OCI-LY3 (cell line): ENCODE data around the gene CDKN1C.

Experiments
- H2AFZ ChIP-seq: fragments of 200-600, 300-600 bp; shearing (Covaris generic); 2 replicates; pipeline ENCODE4 v1.6.0; 2014; ENCODE audit warnings: antibody characterized with exemption, low read depth, low read length
- H3K27ac ChIP-seq: fragments of 200-600, 300-600 bp; sonication (generic); 2 replicates; pipeline ENCODE4 v1.5.1; 2014; ENCODE audit warnings: mild to moderate bottlenecking, low read length, moderate library complexity, mixed read lengths
- H3K27me3 ChIP-seq: fragments of 200-600, 300-600 bp; sonication (generic); 2 replicates; pipeline ENCODE4 v1.6.1; 2014; ENCODE audit warnings: low read depth, low read length, mixed read lengths
- H3K36me3 ChIP-seq: fragments of 200-600, 300-600 bp; sonication (generic); replicated peaks from 2 replicates; pipeline ENCODE3; 2014; ENCODE audit warnings: low read depth, low read length, mixed read lengths
- H3K4me1 ChIP-seq: fragments of 300-600, 200-600 bp; sonication (generic); 2 replicates; pipeline ENCODE4 v1.6.1; 2014; ENCODE audit warnings: low read length, mixed read lengths
- H3K4me2 ChIP-seq: fragments of 200-600, 300-600 bp; sonication (generic); 2 replicates; pipeline ENCODE4 v1.6.1; 2014; ENCODE audit warnings: low read length, mixed read lengths
- H3K4me3 ChIP-seq: fragments of 300-600, 200-600 bp; sonication (generic); 2 replicates; pipeline ENCODE4 v1.5.1; 2014; ENCODE audit warnings: antibody characterized with exemption, mild to moderate bottlenecking, low read length, moderate library complexity
- H3K79me2 ChIP-seq: fragments of 300-600, 200-600 bp; shearing (Covaris generic); 2 replicates; pipeline ENCODE4 v1.6.1; 2014; ENCODE audit warnings: mild to moderate bottlenecking, low read length, mixed read lengths
- H3K9ac ChIP-seq: fragments of 300-600, 200-600 bp; shearing (Covaris generic); 2 replicates; pipeline ENCODE4 v1.6.0; 2014; ENCODE audit warnings: mild to moderate bottlenecking, low read length, moderate library complexity
- H3K9me3 ChIP-seq: fragments of 200-600, 300-600 bp; shearing (Covaris generic); 2 replicates; pipeline ENCODE4 v1.6.1; 2014; ENCODE audit warnings: low read length, mixed read lengths; ENCODE audit not compliant: insufficient read depth
- H4K20me1 ChIP-seq: fragments of 200-600, 300-600 bp; sonication (generic); 2 replicates; pipeline ENCODE4 v1.6.1; 2016; ENCODE audit warnings: low read length, mixed read lengths; ENCODE audit not compliant: insufficient read depth
- EZH2phosphoT487 ChIP-seq: fragments of 200-600 bp; shearing (Covaris generic); IDR thresholded peaks from 2 replicates; pipeline ENCODE4 v1.6.1; 2018; ENCODE audit warnings: antibody characterized with exemption, mixed run types, low read depth
- TF ChIP-seq, protein P1 (sequence below): fragments of 200-600, 300-600 bp; sonication (generic); IDR thresholded peaks from 2 replicates; pipeline ENCODE4 v1.5.1; 2014; ENCODE audit warnings: antibody characterized with exemption, low read length, low read depth

CDKN1C gene

DNA sequence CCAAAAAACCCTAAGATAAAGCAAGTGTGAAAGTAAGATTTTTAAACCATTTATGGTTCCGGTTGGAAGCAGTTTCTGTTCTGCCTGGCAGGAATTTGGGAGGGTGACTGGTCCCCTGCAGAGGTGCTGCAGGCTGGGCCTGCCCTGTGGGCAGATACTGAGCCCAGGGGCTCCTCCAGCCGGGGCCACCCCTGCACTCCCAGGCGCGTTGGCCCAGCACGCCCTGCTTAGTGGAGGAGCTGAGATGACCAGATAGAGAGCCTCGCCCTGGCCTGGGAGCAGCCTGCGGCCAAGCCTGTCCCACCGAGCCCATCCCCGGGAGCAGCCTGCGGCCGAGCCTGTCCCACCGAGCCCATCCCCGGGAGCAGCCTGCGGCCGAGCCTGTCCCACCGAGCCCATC, 35.7 kb upstream of the CDKN1C start:
- no peaks in the 10 kb centered on the region for H3K4me1 ChIP-seq
- no peak overlapping the region for H3K27ac ChIP-seq
- no peaks in the 10 kb centered on the region for H3K9me3 ChIP-seq
- no peaks in the 10 kb centered on the region for H4K20me1 ChIP-seq
- H2AFZ ChIP-seq = no peak overlapping the region
- H3K4me2 ChIP-seq = no peak overlapping the region
- no peak for TF ChIP-seq EZH2phosphoT487
- TF ChIP-seq, protein P1, sequence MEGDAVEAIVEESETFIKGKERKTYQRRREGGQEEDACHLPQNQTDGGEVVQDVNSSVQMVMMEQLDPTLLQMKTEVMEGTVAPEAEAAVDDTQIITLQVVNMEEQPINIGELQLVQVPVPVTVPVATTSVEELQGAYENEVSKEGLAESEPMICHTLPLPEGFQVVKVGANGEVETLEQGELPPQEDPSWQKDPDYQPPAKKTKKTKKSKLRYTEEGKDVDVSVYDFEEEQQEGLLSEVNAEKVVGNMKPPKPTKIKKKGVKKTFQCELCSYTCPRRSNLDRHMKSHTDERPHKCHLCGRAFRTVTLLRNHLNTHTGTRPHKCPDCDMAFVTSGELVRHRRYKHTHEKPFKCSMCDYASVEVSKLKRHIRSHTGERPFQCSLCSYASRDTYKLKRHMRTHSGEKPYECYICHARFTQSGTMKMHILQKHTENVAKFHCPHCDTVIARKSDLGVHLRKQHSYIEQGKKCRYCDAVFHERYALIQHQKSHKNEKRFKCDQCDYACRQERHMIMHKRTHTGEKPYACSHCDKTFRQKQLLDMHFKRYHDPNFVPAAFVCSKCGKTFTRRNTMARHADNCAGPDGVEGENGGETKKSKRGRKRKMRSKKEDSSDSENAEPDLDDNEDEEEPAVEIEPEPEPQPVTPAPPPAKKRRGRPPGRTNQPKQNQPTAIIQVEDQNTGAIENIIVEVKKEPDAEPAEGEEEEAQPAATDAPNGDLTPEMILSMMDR = no peak
- H3K9ac ChIP-seq = no peak overlapping the region
- H3K4me3 ChIP-seq = no peak overlapping the region
- H3K79me2 ChIP-seq = no peaks in the 10 kb centered on the region
- H3K27me3 ChIP-seq = no peaks in the 10 kb centered on the region
- no peaks in the 10 kb centered on the region for H3K36me3 ChIP-seq

DNA sequence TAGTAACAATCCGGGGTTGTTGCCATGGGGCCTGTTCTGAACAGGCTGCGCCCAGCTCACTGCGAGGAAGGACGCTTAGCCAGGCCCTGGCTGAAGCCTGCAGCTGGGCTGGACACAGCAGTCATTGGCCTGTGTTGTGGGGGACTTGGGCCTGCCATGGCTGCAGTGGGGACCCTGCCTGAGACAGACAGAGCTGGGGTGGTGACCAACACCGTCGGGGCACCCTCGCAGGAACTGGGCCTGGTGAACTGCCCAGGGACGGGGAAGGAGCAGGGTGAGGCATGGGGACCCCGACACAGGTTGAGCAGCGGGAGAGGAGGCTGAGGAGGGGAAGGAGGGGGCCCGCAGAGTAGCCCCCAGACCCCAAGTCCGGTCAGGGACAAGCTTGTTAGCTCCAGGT, 34.8 kb upstream of the CDKN1C start:
- Histone ChIP-seq H3K79me2 (no peaks in the 10 kb centered on the region), H3K4me3 (no peak overlapping the region), H3K4me1 (no peaks in the 10 kb centered on the region), H3K4me2 (no peak overlapping the region), H3K9me3 (no peaks in the 10 kb centered on the region), H2AFZ (no peak overlapping the region), H4K20me1 (no peaks in the 10 kb centered on the region), H3K9ac (no peak overlapping the region), H3K36me3 (no peaks in the 10 kb centered on the region), H3K27me3 (no peaks in the 10 kb centered on the region), H3K27ac (no peak overlapping the region)
- TF ChIP-seq, protein P1 = no peak
- no peak for TF ChIP-seq EZH2phosphoT487

DNA sequence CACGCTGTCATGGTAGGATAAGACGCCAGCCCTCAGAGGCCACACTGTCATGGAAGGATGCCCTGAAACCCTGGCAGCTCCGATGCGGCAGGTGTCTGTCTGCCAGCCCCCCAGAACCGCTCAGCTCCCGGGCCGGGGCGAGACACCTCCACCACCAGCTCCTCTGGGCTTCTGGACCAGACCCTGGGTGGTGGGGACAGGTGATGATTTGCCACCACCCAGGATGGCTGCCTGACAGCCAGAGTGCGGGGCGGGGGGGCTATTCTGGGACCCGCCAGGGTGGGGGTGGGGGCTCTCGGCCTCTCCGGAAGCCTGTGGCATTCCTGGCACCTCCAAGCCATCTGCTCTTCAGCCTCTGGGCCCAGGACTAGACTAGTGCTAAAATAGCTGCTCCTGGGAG, 34.3 kb upstream of the CDKN1C start:
- Histone ChIP-seq H3K4me1 (no peaks in the 10 kb centered on the region), H4K20me1 (no peaks in the 10 kb centered on the region), H2AFZ (no peak overlapping the region), H3K27ac (no peak overlapping the region), H3K9ac (no peak overlapping the region), H3K4me3 (no peak overlapping the region), H3K9me3 (no peaks in the 10 kb centered on the region), H3K4me2 (no peak overlapping the region), H3K27me3 (no peaks in the 10 kb centered on the region), H3K36me3 (no peaks in the 10 kb centered on the region), H3K79me2 (no peaks in the 10 kb centered on the region)
- TF ChIP-seq EZH2phosphoT487 = no peak
- TF ChIP-seq, protein P1 = no peak

DNA sequence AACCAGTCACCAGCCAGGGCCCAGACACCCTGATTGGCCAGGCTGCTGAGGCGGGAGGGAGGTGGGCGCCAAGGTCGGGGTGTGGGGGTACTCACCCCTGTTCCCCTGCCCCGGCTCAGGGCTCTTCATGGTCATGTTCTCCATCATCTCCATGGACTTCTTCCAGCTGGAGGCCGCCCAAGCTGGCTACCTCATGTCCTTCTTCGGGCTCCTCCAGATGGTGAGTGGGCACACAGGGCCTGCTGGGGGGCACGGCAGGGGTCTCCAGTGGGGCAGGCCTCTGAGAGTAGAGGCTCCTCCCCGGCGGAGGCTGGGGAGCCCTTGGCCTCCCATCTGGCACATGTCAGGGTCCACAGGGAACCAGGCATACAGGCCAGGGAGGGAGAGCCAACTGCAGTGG, 33.6 kb upstream of the CDKN1C start:
- no peaks in the 10 kb centered on the region for H4K20me1 ChIP-seq
- no peaks in the 10 kb centered on the region for H3K36me3 ChIP-seq
- no peak overlapping the region for H3K4me2 ChIP-seq
- H3K27ac ChIP-seq = no peak overlapping the region
- no peaks in the 10 kb centered on the region for H3K79me2 ChIP-seq
- H3K9ac ChIP-seq = no peak overlapping the region
- H3K9me3 ChIP-seq = no peaks in the 10 kb centered on the region
- no peak for TF ChIP-seq EZH2phosphoT487
- TF ChIP-seq, protein P1 = no peak
- H3K27me3 ChIP-seq = no peaks in the 10 kb centered on the region
- no peaks in the 10 kb centered on the region for H3K4me1 ChIP-seq
- no peak overlapping the region for H2AFZ ChIP-seq
- no peak overlapping the region for H3K4me3 ChIP-seq
